GM06990 (cell line): ENCODE results near the gene GAK.

Experiments used
- DNase-seq: peaks from one replicate; pipeline ENCODE4 v3.0.0-alpha.2; 2011; ENCODE audit not compliant: insufficient read length; ENCODE audit errors: extremely low read depth
- H3K27me3 ChIP-seq: replicated peaks from 2 replicates; pipeline ENCODE4 v1.6.0; 2011; ENCODE audit warnings: low read length; ENCODE audit not compliant: control insufficient read depth, insufficient read depth
- H3K36me3 ChIP-seq: 2 replicates; pipeline ENCODE4 v1.5.1; 2011; ENCODE audit warnings: low read length; ENCODE audit not compliant: control insufficient read depth, insufficient read depth
- H3K4me3 ChIP-seq: replicated peaks from 2 replicates; pipeline ENCODE4 v1.5.1; 2011; ENCODE audit warnings: low read depth, mild to moderate bottlenecking, control low read depth, low read length
- TF ChIP-seq, protein P1 (sequence below): IDR thresholded peaks from 2 replicates; pipeline ENCODE4 v1.5.1; 2011; ENCODE audit warnings: low read length, control low read depth, mild to moderate bottlenecking, inconsistent platforms; ENCODE audit not compliant: insufficient read depth, poor library complexity, severe bottlenecking

Gene GAK

DNA sequence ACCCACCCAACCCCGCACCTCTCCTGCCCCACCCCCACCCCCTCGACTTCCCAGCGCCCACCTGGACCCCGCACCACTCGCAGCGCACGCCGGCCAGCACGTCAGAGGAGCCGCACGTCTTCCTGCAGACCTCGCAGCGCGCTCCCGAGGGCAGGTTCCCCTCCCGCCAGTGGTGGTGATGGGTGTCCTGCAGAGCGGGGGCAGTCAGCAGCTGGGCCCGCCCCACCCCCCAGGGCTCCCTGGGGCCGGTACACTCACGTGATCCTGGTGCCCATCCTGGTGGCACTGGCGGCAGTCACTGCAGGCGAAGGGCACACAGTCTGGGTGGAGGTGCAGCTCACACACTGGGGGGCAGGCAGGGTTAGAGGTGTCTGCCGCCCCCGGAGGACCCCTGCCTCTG lies 36.1 kb upstream of the GAK start:
- no peak overlapping the region for H3K4me3 ChIP-seq
- no peak for DNase-seq
- TF ChIP-seq, protein P1, sequence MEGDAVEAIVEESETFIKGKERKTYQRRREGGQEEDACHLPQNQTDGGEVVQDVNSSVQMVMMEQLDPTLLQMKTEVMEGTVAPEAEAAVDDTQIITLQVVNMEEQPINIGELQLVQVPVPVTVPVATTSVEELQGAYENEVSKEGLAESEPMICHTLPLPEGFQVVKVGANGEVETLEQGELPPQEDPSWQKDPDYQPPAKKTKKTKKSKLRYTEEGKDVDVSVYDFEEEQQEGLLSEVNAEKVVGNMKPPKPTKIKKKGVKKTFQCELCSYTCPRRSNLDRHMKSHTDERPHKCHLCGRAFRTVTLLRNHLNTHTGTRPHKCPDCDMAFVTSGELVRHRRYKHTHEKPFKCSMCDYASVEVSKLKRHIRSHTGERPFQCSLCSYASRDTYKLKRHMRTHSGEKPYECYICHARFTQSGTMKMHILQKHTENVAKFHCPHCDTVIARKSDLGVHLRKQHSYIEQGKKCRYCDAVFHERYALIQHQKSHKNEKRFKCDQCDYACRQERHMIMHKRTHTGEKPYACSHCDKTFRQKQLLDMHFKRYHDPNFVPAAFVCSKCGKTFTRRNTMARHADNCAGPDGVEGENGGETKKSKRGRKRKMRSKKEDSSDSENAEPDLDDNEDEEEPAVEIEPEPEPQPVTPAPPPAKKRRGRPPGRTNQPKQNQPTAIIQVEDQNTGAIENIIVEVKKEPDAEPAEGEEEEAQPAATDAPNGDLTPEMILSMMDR = no peak
- no peaks in the 10 kb centered on the region for H3K27me3 ChIP-seq
- H3K36me3 ChIP-seq = peaks cover 2% of the 10 kb centered on the region

DNA sequence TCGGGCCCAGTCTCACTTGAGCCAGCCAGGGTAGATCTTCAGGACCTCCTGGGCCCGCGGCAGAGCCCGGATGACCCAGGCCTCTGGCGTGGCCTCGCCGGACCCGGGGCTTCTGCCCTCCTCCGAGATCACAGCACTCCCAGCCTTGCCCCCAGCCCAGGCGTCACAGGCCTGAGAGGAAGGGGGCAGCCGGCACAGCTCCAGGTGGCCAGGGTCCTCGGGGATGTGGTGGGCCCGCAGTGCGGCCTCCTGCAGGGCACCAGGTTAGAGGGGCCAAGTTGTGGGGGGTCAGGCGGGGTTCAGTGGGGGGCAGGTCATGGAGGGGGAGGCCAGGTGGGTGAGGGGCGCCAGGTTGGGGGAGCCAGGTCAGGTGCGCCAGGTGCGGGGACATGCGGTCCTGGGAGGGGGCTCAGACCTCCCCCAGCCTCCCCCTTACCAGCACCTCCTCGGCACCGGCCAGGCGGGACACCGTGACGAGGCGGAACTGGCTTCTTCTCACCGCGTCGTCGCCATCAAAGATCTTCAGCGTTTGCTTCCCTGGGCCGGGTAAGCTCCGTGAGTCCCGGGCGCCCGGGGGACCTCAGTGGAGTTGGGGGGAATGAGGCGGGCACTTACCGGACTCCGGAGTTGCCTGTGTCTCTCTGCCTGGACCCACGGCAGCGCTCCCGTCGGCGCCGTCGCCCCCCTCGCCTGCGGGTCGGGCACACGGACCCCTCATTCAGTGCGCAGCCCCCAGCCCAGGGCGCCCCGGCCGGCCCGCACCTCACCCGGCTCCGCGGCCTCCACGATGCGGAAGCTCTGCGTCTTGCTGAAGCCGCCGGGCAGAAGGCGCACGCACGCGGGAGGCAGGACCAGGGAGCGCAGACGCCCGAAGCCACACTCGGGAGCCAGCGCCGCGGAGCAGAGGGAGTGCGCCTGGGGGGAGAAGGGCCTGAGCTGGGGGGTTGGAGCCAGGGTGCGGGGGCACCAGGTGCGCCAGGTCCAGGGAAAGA lies 35.3 kb upstream of the GAK start:
- TF ChIP-seq, protein P1 = no peak
- Histone ChIP-seq H3K36me3 (peaks cover 3% of the 10 kb centered on the region), H3K27me3 (no peaks in the 10 kb centered on the region), H3K4me3 (no peak overlapping the region)
- no peak for DNase-seq

DNA sequence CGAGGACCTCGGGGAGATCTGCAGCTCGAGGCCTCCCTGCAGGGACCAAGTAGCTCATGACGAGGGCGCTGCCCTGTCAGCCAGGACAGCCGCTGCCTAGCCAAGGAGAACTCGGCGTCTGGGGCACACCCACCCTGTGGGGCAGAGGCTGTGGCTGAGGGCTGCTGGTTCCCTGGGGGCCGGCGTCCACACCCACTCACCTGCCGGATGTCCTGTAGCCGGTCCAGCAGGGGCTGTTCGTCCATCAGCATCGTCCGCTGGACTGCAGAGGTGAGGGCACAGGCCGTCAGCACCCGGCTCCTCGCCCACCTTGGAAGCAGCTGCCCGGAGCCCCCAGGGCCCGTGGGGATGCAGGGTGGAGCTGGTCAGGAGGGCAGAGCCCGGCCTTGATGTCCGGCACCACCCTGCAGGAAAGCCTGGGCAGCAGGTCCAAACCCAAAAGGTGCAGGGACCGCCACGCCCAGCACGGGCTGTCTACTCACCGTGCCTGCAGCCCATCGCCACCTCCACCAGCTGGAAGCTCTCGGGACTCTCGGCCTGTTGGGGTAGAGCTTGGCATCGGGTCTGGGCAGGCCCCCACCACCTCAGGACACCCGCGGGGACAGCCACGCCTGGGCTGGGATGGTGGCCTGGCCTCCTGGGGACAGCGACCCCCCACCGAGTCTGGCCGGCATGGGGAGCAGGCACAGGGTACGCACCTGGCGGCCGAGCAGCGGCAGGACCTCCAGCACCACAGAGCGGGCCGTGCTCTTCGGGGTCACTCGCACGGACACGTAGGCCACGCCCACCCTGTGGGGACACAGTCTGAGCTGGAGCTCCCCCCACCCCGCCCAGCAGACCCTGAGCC lies 34.4 kb upstream of the GAK start:
- H3K4me3 ChIP-seq = no peak overlapping the region
- no peaks in the 10 kb centered on the region for H3K27me3 ChIP-seq
- peaks cover 6% of the 10 kb centered on the region for H3K36me3 ChIP-seq
- DNase-seq = no peak
- TF ChIP-seq, protein P1 = no peak

DNA sequence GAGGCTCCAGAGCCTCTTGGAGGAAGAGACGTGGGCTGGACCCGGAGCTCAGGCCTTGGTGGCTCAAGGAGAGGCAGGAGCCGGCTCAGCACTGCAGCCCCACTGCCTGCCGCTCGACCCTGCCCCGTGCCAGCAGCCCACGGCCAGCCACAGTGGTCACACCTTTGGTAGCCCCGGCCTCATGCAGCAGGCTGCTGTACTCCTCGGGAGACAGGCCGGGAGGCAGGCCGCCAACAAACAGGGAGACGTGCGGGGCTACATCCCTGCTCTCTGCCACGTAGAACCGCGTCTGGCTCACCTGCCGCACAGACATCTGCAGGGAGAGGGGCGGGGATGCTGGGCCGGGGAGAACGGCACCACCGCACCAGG lies 33.6 kb upstream of the GAK start:
- H3K36me3 ChIP-seq = peaks cover 6% of the 10 kb centered on the region
- TF ChIP-seq, protein P1 = no peak
- no peak for DNase-seq
- H3K27me3 ChIP-seq = no peaks in the 10 kb centered on the region
- H3K4me3 ChIP-seq = no peak overlapping the region

DNA sequence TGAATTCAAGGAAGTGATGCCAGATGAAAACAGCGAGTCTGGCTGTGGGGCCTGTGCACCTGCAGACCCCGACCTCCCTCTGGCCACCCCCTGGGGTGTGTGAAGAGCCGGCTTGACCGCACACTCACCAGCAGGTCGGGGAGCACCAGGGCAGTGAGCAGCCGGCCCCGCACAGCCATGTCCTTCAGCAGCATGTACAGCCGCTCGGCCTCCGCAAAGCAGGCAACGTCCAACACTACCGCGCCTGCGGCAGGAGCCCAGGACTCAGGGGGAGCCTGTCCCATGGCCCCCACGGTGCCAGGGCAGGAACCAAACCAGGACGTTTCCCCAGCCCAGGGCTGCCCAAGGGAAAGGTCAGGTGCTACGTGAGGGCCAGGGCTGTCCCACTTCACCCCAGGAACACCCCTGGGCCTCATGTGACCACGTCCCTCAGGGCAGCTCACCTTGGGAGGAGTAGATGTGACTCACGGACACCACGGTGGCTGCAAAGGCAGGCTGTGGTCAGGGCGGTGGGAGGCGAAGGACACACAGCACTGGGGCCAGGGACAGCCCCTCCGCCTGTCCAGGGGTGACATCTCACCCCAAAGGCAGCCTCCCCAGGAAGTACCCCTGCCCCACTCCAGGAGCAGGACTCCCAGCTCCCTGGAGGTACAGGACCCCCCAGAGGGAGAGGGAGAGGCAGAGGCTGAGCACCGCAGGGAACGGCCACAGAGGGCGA lies 33.1 kb upstream of the GAK start:
- DNase-seq = no peak
- no peak overlapping the region for H3K4me3 ChIP-seq
- H3K27me3 ChIP-seq = no peaks in the 10 kb centered on the region
- H3K36me3 ChIP-seq = peaks cover 5% of the 10 kb centered on the region
- TF ChIP-seq, protein P1 = no peak
